T-cell (primary cell): ENCODE measurements around the gene KRT2. TPM values are rescaled to one million over a fixed set of nuclear protein-coding genes. Genes with fewer than 3 reads are reported as not detected.
A peak's percentile ranks its signal among the peaks of the same experiment; 100 is the strongest.

Source experiments
- ATAC-seq, 4 experiments: fragments of 200-7000 bp in 3 of 4; fragments of 150-1000 bp in 1 of 4; cut with Tn5 transposase; replicated peaks in 1 of 4; 1 replicate in 3 of 4; 2 replicates in 1 of 4; pipeline ENCODE4 v1.10.0; 2021; ENCODE audit warnings: moderate library complexity in 3 of 4, mild to moderate bottlenecking in 2 of 4, moderate number of reproducible peaks in 1 of 4
- CTCF ChIA-PET, 2 donors: fragments of 300-600 bp; sonication (Branson Sonifier 250); formaldehyde crosslinking; loops; one replicate each; lab custom pipeline; 2022; ENCODE audit warnings: antibody characterized with exemption in 2 of 2; lab: Charles Lee
- POLR2A ChIA-PET, 2 donors: fragments of 300-600 bp; sonication (Branson Sonifier 250); formaldehyde crosslinking; loops; one replicate each; lab custom pipeline; 2022; ENCODE audit warnings: antibody characterized with exemption in 2 of 2; lab: Charles Lee
- DNase-seq, 35 experiments: peaks; one replicate each; pipeline versions ENCODE4 v3.0.0 to v3.0.0-alpha.2; 2013 to 2023
- H3K27ac ChIP-seq: one replicate; pipeline ENCODE4 v1.5.1; 2013; ENCODE audit warnings: low read length
- H3K27me3 ChIP-seq, 2 experiments: replicated peaks in 1 of 2; 1 replicate in 1 of 2; 2 replicates in 1 of 2; pipeline versions ENCODE4 v1.6.1 to v1.7.0; 2013; ENCODE audit warnings: low read length in 1 of 2, mixed read lengths in 1 of 2; ENCODE audit not compliant: control insufficient read depth in 2 of 2, insufficient read depth in 2 of 2; ENCODE audit errors: extremely low read depth in 1 of 2
- H3K36me3 ChIP-seq, 2 donors: 1 replicate in 1 of 2; 2 replicates in 1 of 2; pipeline versions ENCODE4 v1.6.1 to v1.7.0; 2013; ENCODE audit warnings: low read length in 1 of 2; ENCODE audit not compliant: control insufficient read depth in 2 of 2, insufficient read depth in 1 of 2; ENCODE audit errors: extremely low read depth in 1 of 2
- H3K4me1 ChIP-seq, 2 experiments: 1 replicate in 1 of 2; 2 replicates in 1 of 2; pipeline versions ENCODE4 v1.6.1 to v1.7.0; 2013; ENCODE audit warnings: low read length in 2 of 2, mixed read lengths in 1 of 2; ENCODE audit not compliant: insufficient read depth in 2 of 2, control insufficient read depth in 1 of 2; ENCODE audit errors: extremely low read depth in 1 of 2
- H3K4me3 ChIP-seq, 2 donors: 1 replicate in 1 of 2; 2 replicates in 1 of 2; pipeline versions ENCODE4 v1.5.1 to v1.7.0; 2013; ENCODE audit warnings: mild to moderate bottlenecking in 2 of 2, low read length in 1 of 2, moderate library complexity in 1 of 2; ENCODE audit not compliant: control insufficient read depth in 1 of 2; ENCODE audit errors: extremely low read depth in 1 of 2
- H3K9me3 ChIP-seq: 2 replicates; pipeline ENCODE4 v1.7.0; 2013
- H3K27ac Mint-ChIP-seq, 2 donors: one replicate each; pipeline ENCODE4 v1.8.0; 2020 to 2021; ENCODE audit warnings: mild to moderate bottlenecking in 2 of 2, mixed read lengths in 2 of 2
- H3K27me3 Mint-ChIP-seq, 2 donors: one replicate each; pipeline ENCODE4 v1.8.0; 2021 to 2022; ENCODE audit warnings: mixed read lengths in 2 of 2
- H3K36me3 Mint-ChIP-seq: one replicate; pipeline ENCODE4 v1.8.0; 2021; ENCODE audit warnings: mixed read lengths
- H3K4me1 Mint-ChIP-seq, 3 donors: one replicate each; pipeline ENCODE4 v1.8.0; 2020 to 2022; ENCODE audit warnings: mixed read lengths in 3 of 3, mild to moderate bottlenecking in 1 of 3
- H3K4me3 Mint-ChIP-seq, 3 donors: one replicate each; pipeline ENCODE4 v1.8.0; 2020 to 2022; ENCODE audit warnings: mild to moderate bottlenecking in 3 of 3, mixed read lengths in 3 of 3, moderate library complexity in 3 of 3
- H3K9me3 Mint-ChIP-seq, 3 donors: one replicate each; pipeline ENCODE4 v1.8.0; 2020 to 2022; ENCODE audit warnings: mixed read lengths in 3 of 3
- WGBS: methylation state at CpG from one replicate; pipeline ENCODE4 v1.1.5; 2013; ENCODE audit warnings: missing lambda C conversion rate; ENCODE audit not compliant: insufficient coverage; 5-methylcytosine and 5-hydroxymethylcytosine counted together
- total RNA-seq, 35 experiments: library from RNA in 6 of 35; stranded (reverse) in 6 of 35; fragments of 120-200 nt in 1 of 35; gene quantifications; one replicate each; pipeline versions ENCODE4 v1.2.1 to v1.2.4 and lab custom pipeline; 2013 to 2026

The KRT2 gene
- total RNA-seq, 5 donors from 2014 or later (not counting 1 experiment from before 2014, with no cell fraction given) = 0.13 to 2.6 (median 0.82) TPM

GRCh38 chr12:52679875-52680274 lies 27.9 kb upstream of the KRT2 start:
- peaks cover 41 to 78% (median 61%) of the 10 kb centered on the region in 3 donors for H3K4me1 Mint-ChIP-seq
- no peaks in the 10 kb centered on the region for H3K9me3 Mint-ChIP-seq
- DNase-seq (no peak), ATAC-seq (no peak)
- H3K4me1 ChIP-seq = peaks cover 16 to 22% of the 10 kb centered on the region in 2 experiments
- no peaks in the 10 kb centered on the region for H3K36me3 ChIP-seq
- H3K36me3 Mint-ChIP-seq = no peaks in the 10 kb centered on the region
- peaks cover 0 to 13% of the 10 kb centered on the region in 2 experiments for H3K27me3 ChIP-seq
- H3K27ac Mint-ChIP-seq = peak overlapping the region in 1 of 2 donors; percentile 38
- CTCF ChIA-PET = interaction anchor here in 1 of 2 donors (1.0 kb wide), 1 partner anchor 16 kb away, joined by 3 read pairs; no protein-coding TSS in a partner anchor
- no peaks in the 10 kb centered on the region for H3K9me3 ChIP-seq
- POLR2A ChIA-PET = no interaction called here
- no peak overlapping the region for H3K4me3 Mint-ChIP-seq
- no peak overlapping the region for H3K4me3 ChIP-seq
- 60% methylated on average over 2 of the region's 5 CpGs for WGBS
- H3K27ac ChIP-seq = no peak overlapping the region
- H3K27me3 Mint-ChIP-seq = peaks cover 0 to 8% of the 10 kb centered on the region in 2 donors

GRCh38 chr12:52677671-52678070 lies 25.7 kb upstream of the KRT2 start:
- no peak overlapping the region for H3K4me3 Mint-ChIP-seq
- H3K4me1 ChIP-seq = peaks cover 16 to 21% of the 10 kb centered on the region in 2 experiments
- no peaks in the 10 kb centered on the region for H3K36me3 ChIP-seq
- ATAC-seq (no peak), DNase-seq (no peak)
- H3K27me3 Mint-ChIP-seq = peaks cover 0 to 8% of the 10 kb centered on the region in 2 donors
- no peaks in the 10 kb centered on the region for H3K9me3 Mint-ChIP-seq
- POLR2A ChIA-PET = no interaction called here
- no peak overlapping the region for H3K27ac ChIP-seq
- CTCF ChIA-PET = no interaction called here
- peaks cover 42 to 64% (median 54%) of the 10 kb centered on the region in 3 donors for H3K4me1 Mint-ChIP-seq
- H3K27ac Mint-ChIP-seq = peak overlapping the region; percentile 68 to 76
- no CpG with 5 or more reads among the region's 1 CpG for whole genome bisulfite sequencing
- H3K36me3 Mint-ChIP-seq = no peaks in the 10 kb centered on the region
- no peak overlapping the region for H3K4me3 ChIP-seq
- H3K9me3 ChIP-seq = no peaks in the 10 kb centered on the region
- H3K27me3 ChIP-seq = peaks cover 0 to 9% of the 10 kb centered on the region in 2 experiments

- H3K27me3 Mint-ChIP-seq = peaks cover 0 to 8% of the 10 kb centered on the region in 2 donors
- WGBS = 73% methylated on average over 2 of the region's 5 CpGs
- Histone ChIP-seq H3K36me3 (no peaks in the 10 kb centered on the region), H3K27ac (no peak overlapping the region), H3K4me3 (no peak overlapping the region), H3K4me1 (peaks cover 15 to 16% of the 10 kb centered on the region in 2 experiments), H3K27me3 (peaks cover 0 to 9% of the 10 kb centered on the region in 2 experiments), H3K9me3 (no peaks in the 10 kb centered on the region)
- H3K27ac Mint-ChIP-seq = peak overlapping the region; percentile 68 to 76
- no peaks in the 10 kb centered on the region for H3K9me3 Mint-ChIP-seq
- H3K36me3 Mint-ChIP-seq = no peaks in the 10 kb centered on the region
- DNase-seq (no peak), ATAC-seq (peak in 1 of 4 experiments; percentile 6)
- H3K4me1 Mint-ChIP-seq = peaks cover 36 to 59% (median 48%) of the 10 kb centered on the region in 3 donors
- POLR2A ChIA-PET = no interaction called here
- peak overlapping the region; percentile 0 to 42 (median 35) for H3K4me3 Mint-ChIP-seq
- CTCF ChIA-PET = no interaction called here
Observed at GRCh38 chr12:52677126-52677525, 25.1 kb upstream of the KRT2 start.

GRCh38 chr12:52676163-52676562 lies 24.2 kb upstream of the KRT2 start:
- H3K4me3 Mint-ChIP-seq = peak overlapping the region; percentile 19 to 35 (median 21)
- WGBS = 86% methylated on average over 7 of the region's 7 CpGs
- H3K27ac Mint-ChIP-seq = peak overlapping the region; percentile 19 to 40
- H3K9me3 Mint-ChIP-seq = no peaks in the 10 kb centered on the region
- Histone ChIP-seq H3K27ac (no peak overlapping the region), H3K4me1 (peaks cover 6 to 8% of the 10 kb centered on the region in 2 experiments), H3K27me3 (peaks cover 0 to 9% of the 10 kb centered on the region in 2 experiments), H3K36me3 (no peaks in the 10 kb centered on the region), H3K4me3 (no peak overlapping the region), H3K9me3 (no peaks in the 10 kb centered on the region)
- H3K27me3 Mint-ChIP-seq = peaks cover 0 to 8% of the 10 kb centered on the region in 2 donors
- ChIA-PET POLR2A (interaction anchor here in 1 of 2 donors (1.1 kb wide), 1 partner anchor 90 kb away, joined by 3 read pairs; no protein-coding TSS in a partner anchor), CTCF (interaction anchor here in 1 of 2 donors (0.5 kb wide), 1 partner anchor 302 kb away, joined by 4 read pairs; no protein-coding TSS in a partner anchor)
- no peak for ATAC-seq
- H3K36me3 Mint-ChIP-seq = no peaks in the 10 kb centered on the region
- H3K4me1 Mint-ChIP-seq = peaks cover 27 to 49% (median 38%) of the 10 kb centered on the region in 3 donors
- no peak for DNase-seq

- peaks cover 18 to 41% (median 30%) of the 10 kb centered on the region in 3 donors for H3K4me1 Mint-ChIP-seq
- WGBS = 87% methylated on average over 21 of the region's 28 CpGs
- ChIA-PET CTCF (no interaction called here), POLR2A (interaction anchor here in 1 of 2 donors (0.6 to 1.1 kb wide), 2 partner anchors 89 to 834 kb away, joined by 3 read pairs; no protein-coding TSS in a partner anchor)
- no peak for ATAC-seq
- no peaks in the 10 kb centered on the region for H3K9me3 Mint-ChIP-seq
- no peak for DNase-seq
- peaks cover 0 to 9% of the 10 kb centered on the region in 2 experiments for H3K27me3 ChIP-seq
- H3K4me3 Mint-ChIP-seq = peak overlapping the region in 1 of 3 donors; percentile 29
- H3K27ac Mint-ChIP-seq = peak overlapping the region in 1 of 2 donors; percentile 37
- H3K27me3 Mint-ChIP-seq = peaks cover 0 to 8% of the 10 kb centered on the region in 2 donors
- no peak overlapping the region for H3K27ac ChIP-seq
- H3K4me3 ChIP-seq = no peak overlapping the region
- H3K9me3 ChIP-seq = no peaks in the 10 kb centered on the region
- H3K36me3 Mint-ChIP-seq = no peaks in the 10 kb centered on the region
- peaks cover 0 to 4% of the 10 kb centered on the region in 2 experiments for H3K4me1 ChIP-seq
- no peaks in the 10 kb centered on the region for H3K36me3 ChIP-seq
Observed at GRCh38 chr12:52675301-52675701, 23.3 kb upstream of the KRT2 start.

GRCh38 chr12:52674433-52674775 lies 22.4 kb upstream of the KRT2 start:
- POLR2A ChIA-PET = no interaction called here
- DNase-seq = no peak

More at GRCh38 chr12:52674433-52674775, 22.4 kb upstream of the KRT2 start:
- H3K4me1 ChIP-seq = no peaks in the 10 kb centered on the region
- no peak overlapping the region for H3K4me3 ChIP-seq
- no peak overlapping the region for H3K27ac Mint-ChIP-seq
- peaks cover 0 to 6% of the 10 kb centered on the region in 2 experiments for H3K27me3 ChIP-seq
- CTCF ChIA-PET = no interaction called here
- H3K27me3 Mint-ChIP-seq = peaks cover 0 to 5% of the 10 kb centered on the region in 2 donors
- no peaks in the 10 kb centered on the region for H3K9me3 Mint-ChIP-seq
- WGBS = 50% methylated on average over 1 of the region's 4 CpGs
- H3K4me3 Mint-ChIP-seq = no peak overlapping the region
- H3K9me3 ChIP-seq = no peaks in the 10 kb centered on the region
- no peaks in the 10 kb centered on the region for H3K36me3 Mint-ChIP-seq
- H3K36me3 ChIP-seq = no peaks in the 10 kb centered on the region
- H3K27ac ChIP-seq = no peak overlapping the region
- H3K4me1 Mint-ChIP-seq = peaks cover 14 to 32% (median 25%) of the 10 kb centered on the region in 3 donors
- ATAC-seq = no peak
